CD4-positive, alpha-beta T cell treated with Interferon alpha-2 for 1 hour (primary cell): ENCODE data around the gene MCAM.
A peak's percentile ranks its signal among the peaks of the same experiment; 100 is the strongest.

Experiments used
- DNase-seq, 2 donors: peaks; one replicate each; pipeline ENCODE4 v3.0.0-alpha.2; 2020 to 2022

The MCAM gene

DNA sequence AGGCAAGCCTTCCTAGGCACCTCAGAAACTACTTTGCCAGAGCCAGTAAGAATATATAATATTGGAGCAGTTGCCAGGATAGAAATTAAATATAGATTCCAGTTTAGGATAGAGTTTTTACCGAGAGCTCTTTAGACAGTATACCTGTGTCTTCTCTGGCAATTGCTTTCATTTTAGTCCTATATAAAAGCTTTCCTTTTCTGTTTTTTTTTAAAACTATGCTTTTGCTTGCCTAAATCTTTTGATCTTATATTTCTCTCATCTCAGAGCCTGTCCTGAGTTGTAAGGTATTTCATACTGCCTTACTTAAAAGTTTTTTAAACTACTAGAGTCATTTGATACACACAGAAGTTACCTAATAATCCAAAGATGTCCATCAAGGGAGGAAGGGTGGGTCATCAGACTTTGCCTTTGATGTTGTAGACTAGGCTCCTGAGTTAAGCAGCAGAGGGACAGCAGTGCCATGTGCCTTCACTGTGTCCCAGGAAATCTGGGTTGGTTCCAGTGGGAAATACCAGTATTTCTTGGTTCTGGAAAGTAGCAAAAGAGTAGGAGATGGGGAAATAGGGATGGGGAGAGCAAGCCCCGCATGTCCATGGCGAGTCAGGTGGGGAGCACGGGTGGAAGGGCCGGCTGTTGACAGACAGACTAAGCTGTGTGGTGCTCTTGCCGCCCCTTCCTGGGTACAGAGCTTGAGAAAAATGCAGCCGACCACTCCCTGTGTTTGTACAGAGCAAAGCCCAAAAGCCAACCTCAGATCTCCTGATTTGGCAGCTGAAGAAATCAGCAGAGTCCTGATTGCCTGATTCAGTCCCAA is 11.2 kb downstream of the MCAM start:
- no peak for DNase-seq

DNA sequence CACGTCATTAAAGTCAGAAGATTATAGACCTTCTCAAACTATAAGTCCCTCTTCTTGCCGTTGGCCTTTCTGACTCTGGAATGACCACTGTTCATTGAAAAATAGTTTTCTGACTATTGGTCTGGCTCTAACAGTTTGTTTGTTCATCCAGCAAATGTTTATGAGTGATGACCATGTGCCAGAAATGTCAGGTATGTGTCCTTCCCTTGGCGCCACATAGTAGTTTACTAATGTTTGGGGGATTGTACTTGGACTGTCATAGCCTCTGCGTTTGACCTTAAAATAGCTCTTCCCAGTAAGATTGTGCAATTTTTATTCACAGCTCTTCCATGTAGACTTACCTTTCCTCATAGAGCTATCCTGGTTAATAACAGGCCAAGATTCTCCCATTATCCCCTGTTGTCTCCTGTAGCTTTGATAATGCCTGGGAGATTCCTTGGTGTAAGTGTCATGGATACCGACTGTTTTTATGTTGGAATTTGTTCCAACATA is 13.7 kb downstream of the MCAM start:
- DNase-seq: no peak

DNA sequence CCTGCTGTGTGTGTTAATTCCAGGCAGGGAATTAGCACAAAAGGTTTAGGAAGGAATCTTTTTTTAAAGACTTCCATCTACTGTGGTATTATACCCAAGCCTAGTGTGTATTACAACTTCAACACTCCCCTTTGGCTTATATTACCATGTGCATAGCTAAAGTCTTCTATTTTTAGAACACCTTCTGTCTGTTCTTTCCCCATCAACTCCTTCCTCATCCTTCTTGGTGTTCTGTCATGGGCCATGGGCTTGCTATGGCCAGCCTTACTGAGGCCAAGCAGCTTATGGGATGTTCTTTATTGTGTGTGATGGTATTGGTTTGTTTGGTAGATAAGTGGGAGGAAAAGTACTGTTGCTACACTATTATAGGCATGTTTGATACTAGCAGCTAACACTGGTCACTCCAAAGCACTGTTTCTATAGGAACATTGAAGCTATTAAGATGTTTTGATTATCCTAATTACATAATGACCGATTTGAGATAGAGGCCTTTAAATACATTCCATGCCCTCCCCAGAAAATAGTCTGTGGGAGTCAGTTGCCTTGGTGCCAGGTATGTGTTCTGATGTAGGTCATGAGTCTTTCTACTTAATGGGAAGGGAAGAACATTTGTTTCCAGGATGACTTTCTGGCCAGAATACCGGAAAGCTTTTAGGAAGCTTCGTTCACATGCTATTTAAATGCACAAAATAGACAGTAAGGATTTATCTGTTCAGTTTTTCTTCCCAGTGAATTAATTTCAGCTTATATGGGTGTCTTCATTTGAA is 16.5 kb downstream of the MCAM start:
- DNase-seq: no peak

DNA sequence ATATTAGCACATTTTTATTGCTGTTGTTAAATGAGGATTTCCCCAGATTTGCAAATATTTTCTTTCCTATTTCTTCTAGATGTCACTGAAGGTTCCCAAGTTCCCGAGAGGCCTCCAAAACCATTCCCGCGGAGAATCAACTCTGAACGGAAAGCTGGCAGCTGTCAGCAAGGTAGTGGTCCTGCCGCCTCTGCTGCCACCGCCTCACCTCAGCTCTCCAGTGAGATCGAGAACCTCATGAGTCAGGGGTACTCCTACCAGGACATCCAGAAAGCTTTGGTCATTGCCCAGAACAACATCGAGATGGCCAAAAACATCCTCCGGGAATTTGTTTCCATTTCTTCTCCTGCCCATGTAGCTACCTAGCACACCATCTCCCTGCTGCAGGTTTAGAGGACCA is 17.5 kb downstream of the MCAM start:
- DNase-seq: no peak

DNA sequence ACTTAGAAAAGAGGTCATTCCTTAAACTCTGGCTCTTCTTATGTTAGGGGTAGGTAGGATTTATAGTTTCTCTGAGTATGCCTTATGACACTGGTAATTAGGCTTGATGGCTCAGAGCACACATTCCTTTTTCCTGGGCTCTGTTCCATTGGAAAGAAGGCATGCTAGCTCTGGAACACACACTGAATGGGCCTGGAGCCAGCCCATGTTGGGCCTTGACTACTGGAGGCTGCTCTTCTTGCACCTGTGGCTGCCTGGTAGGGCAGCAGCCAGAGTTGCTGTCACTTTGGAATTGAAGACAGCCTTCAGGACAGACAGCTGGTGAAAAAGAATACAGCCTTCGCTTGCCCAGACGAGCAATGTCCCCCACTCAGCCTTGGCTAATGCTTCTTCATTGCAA is 18.2 kb downstream of the MCAM start:
- DNase-seq: no peak

DNA sequence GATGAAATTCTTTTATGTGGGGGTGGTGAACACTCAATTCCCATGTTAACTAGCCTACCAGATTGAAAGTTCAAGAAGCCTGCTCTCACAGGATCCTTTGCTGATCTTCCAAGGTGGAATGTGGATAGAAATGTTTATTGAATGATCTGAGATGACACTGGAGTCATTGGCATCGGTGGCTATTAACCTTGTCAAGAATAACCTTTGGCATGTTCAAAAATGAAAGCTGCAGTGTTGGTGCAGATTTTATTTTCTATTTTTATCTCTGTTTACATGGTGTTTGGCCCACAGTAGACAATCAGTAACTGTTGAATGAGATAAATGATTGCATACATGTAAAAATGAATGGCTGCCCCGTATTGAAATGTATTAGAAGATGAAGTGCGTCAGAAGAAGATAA is 19.0 kb downstream of the MCAM start:
- no peak for DNase-seq

DNA sequence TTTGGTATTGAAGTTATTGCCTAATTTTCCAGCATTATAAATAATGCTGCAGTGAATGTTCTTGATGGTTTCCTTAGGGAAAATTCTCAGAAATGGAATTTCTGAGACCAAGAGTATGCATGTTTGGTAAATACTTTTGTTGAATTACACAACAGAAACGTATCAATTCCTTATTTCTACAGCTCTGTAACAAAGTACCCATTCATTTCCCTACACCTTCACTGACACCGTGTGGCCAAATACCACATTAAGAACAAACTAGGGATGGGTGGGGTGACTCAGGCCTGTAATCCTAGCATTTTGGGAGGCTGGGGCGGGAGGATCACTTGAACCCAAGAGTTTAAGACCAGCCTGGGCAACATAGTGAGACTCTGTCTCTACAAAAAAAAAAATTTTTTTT is 21.8 kb downstream of the MCAM start:
- no peak for DNase-seq

DNA sequence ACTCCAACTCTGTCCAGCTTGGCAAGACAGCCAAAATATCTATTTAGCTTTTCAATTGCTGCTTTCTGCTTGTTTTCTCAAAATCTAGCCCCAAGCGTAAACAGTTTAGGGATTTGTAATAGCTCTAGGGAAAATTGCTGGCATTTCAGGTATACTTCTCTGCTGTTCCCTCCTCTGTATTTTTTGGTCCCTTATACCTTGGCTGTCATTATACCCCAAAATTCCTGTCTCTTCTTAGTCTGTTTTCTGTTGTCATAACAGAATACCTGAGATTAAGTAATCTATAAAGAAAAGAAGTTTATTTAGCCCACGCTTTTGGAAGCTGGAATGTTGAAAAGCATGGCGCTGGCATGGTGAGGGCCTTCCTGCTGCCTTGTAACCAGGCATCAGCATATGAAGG is 23.5 kb downstream of the MCAM start:
- no peak for DNase-seq

DNA sequence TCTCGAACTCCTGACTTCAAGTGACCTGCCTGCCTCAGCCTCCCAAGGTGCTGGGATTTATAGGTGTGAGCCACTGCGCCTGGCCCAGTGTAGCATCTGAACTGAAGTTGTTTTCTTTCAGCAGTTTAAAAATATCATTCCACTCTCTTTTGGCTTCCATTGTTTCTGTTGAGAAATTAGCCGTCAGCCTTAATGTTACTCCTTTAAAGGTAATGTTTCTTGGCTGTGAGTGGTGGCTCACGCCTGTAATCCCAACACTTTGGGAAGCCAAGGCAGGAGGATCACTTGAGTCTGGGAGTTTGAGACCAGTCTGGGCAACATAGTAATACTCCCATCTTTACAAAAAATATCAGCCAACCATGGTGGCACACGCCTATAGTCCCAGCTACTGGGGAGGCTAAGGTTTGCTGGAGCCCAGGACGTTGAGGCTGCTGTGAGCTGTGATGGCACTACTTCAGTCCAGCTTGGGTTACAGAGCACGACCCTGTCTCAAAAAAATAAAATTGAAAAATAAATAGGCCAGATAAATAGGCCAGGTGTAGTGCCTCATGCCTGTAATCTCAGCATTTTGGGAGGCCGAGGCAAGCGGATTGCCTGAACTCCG is 25.9 kb downstream of the MCAM start:
- DNase-seq: no peak

DNA sequence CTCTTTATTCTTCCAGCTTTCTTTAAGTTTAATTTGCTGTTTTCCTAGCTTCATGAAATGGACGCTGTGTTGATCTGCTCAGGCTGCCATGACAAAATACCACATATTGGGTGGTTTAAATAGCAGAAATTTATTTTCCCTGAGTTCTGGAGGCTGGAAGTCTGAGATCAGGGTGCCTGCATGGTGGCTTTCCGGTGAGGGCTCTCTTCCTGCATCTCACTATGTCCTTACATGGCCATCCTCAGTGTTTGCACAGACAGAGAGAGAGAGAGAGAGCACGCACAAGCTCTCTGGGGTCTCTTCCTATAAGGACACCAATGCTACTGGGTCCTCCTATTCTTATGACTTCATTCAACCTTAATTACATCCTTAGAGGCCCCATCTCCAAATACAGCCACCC is 28.7 kb downstream of the MCAM start:
- DNase-seq: no peak

DNA sequence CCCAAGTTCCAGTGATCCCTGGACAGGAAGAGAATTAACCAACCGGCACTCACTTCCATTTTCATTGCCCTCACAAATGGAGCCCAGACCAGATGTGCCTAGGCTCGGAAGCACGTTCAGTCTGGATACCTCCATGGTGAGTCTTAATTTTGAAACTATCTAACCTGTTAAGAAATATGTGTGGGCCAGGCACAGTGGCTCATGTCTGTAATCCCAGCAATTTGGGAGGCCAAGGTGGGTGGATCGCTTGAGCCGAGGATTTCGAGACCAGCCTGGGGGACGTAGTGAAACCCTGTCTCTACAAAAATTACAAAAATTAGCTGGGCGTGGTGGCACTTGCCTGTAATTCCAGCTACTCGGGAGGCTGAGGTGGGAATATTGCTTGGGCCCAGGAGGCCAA is 31.5 kb downstream of the MCAM start:
- DNase-seq: no peak

DNA sequence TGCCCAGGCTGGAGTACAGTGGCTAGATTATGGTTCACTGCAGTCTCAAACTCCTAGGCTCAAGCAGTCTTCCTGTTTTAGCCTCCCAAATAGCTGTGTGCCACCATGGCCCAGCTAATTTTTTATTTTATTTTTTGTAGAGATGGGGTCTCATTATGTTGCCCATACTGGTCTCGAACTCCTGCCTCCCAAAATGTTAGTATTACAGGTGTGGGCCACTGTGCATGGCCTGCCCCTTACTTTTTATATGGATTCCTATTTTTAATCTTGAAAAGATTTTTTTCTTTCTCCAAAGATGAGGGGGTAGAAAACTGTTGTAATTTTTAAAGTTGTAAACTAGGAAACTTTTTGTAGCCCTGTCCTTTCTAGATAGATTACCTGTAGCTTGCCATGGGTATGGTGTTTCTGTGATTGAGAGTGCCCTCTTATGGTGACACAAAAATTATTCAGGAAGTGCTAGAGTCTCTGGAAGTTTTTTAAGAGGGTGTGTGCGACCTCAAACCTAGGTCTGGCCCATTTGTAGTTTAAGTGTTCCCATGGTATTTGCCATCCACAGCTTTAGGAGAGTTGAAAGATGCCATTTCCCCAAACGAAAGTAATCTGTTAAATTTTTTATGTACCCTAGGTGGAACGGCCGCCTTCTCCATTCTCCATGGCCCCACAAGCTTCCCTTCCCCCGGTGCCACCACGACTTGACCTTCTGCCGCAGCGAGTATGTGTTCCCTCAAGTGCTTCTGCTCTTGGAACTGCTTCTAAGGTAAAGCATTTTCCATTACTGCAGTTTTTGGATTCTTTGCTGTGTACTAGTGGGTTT is 32.4 kb downstream of the MCAM start:
- peak; percentile 14 to 77 for DNase-seq

DNA sequence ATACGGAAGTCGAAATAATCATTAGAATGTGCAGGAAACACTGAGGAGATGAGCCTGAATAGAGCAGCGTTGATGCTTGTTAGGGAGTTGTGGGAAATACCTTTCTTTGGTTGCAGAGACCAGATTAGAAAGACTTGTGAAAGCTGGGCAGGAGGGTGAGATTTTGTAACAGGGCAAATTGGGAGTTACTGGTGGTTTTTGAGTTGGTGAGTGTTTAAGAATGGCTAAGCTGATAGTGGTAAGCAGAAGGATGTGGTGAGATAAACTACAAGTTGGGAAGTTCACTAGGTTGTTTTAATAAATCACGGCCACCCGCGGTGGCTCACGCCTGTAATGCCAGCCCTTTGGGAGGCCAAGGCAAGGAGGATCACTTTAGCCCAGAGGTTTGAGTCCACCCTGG is 34.4 kb downstream of the MCAM start:
- DNase-seq: no peak

DNA sequence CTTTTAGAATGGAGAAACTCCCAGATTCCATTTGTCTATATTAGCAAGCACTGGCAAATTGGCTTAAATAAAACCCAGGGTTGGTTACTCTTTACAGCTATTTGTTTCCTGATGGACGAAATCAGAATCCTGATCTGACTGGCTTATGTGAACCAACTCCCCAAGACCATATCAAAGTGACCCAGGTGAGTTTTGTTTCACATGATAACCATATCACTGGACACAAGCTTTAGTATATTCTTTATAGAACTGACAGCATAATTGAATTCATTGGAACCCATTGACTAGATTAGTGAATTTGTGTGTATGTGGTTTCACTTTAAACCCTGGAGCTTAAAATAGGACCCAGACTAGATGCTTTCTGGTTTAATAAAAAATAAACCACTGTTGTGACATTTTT is 39.3 kb downstream of the MCAM start:
- DNase-seq: no peak

DNA sequence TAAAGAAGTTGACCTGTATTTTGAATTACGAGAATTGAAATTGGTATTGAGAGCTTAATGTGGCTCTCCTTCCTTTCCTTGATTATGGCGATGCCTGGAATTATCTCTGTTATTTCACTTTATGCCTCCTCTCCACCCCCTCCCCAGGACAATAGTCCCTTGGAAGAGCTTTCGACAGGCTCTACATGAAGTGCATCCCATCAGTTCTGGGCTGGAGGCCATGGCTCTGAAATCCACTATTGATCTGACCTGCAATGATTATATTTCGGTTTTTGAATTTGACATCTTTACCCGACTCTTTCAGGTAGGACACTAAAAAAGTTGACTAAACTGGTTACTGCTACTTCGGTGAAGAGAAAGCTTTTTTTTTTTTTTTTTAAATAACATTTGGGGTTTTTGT is 43.2 kb downstream of the MCAM start:
- DNase-seq: no peak

DNA sequence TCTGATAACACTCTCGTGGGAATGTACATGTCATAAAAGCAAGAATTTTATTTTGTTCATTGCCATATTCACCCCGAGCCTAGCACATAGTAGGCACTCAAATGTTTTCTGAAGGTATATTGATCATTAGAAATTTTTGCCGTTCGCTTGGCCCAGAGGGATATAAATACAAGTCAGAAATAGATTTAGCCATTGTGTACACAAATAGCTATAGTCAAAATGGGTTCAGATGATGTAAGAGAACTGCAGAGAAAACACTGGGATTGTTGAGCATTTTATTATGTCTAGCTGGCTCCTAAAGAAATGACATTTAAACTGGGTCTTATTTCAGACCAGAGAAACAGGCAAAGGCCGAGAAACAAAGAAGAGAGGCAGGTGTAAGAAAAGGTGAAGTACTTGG is 49.3 kb downstream of the MCAM start:
- no peak for DNase-seq

DNA sequence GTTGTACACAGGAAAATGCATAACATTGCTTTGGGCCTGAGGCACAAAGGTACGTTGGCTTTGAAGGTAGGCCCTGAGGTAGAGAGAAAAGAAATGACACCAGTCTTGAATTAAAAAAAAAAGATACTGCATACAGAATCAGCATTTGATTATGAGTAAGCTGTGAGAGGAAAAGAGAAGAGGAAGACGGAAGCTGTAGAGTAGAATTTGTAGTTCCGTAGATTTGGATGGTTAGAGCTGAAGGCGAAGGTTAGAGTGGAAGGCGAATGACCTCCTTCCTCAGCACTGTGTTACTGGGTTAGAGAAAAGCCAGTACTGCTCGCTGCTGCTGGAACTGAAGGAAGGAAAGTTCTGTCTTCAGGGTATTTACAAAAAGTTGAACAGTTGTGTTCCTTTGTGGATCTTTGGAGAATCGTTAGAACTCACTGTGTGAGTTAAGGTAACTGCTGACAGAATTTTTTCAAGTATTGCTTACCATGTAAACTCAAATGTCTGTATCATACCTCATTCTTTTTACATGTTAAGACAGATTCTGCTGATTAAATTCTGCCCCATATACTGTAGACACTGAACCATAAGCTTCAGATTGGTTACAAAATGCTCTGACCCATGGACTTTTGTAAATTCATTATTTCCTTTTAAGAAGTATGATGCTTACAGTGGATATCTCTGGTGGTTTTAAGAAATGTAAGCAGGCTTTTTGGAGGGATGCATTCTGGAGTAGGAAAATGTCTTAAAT is 50.2 kb downstream of the MCAM start:
- DNase-seq: no peak

DNA sequence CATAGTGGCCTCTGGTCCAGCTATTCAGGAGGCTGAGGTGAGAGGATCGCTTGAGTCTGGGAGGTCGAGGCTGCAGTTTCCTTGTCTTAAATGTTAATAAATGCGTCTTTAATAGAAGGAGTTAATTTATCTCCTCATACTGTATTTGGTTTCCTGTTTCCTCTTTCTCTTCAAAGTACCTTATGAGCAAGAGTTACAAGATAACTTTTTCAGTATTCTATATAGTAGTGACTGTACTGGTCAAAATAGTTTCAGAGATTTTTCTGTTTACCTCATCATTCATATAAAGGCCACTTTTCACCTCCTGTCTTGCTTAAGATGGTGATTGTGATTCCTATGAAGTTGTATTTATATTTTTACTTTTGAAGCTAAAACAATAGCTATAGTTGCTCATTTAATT is 50.9 kb downstream of the MCAM start:
- no peak for DNase-seq

DNA sequence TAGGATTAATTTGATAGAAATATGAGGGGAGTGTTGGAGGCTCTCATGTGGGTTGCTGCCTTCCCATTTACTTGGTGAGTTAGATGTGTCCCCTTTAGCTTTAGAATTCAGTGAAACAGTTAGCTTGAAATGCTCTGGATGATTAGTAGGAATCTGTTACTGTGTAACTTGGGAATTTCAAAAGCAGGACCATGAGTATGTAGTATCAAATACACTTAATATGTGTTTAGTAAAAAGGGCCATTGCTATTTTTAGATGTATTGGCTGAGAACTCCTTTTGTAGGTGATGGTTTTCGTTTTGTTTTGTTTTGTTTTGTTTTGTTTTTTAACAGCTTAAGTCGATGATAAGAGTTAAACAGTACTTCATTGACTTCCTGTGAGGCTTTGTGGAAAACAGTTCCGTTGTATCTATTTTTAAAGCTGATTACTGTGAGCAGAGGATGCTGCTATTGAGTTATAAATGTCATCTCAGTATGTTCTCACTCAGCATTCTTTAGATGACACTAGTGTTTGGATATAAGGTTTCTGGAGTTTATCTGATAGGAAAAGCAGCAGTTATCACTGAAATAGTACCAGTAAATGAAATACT is 53.5 kb downstream of the MCAM start:
- DNase-seq: peak in 1 of 2 donors; percentile 62

DNA sequence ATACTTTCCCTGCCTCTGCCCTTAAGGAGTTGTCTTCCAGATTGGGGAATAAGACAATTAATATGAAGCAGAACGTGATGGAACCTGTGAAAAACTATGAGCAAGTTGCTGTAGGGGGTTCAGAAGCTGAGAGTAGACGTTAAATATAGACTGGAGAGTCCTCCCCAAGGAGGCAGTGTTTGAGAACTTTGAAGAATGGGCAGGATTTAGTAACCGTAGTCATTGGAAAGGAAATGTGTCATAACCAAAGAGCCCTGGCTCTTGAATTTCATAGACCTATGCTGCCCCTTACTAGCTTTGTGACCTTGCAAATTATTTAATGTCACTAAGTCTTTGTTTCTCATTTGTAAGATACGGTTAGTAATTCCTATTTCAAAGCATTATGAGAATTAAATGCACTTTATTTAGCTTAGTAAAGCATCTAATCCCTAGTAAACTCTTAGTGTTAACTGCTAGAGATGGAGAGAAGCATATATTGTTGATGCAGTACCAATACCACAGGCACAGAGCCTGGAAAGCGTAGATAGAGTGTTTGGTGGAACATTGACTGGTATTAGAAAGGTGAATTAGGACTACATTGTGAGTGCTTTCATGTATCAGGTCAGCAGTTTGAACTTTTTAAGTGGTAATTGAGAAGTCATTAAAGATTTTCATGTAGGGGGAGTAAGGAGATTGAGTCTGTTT is 54.1 kb downstream of the MCAM start:
- peak in 1 of 2 donors; percentile 45 for DNase-seq

DNA sequence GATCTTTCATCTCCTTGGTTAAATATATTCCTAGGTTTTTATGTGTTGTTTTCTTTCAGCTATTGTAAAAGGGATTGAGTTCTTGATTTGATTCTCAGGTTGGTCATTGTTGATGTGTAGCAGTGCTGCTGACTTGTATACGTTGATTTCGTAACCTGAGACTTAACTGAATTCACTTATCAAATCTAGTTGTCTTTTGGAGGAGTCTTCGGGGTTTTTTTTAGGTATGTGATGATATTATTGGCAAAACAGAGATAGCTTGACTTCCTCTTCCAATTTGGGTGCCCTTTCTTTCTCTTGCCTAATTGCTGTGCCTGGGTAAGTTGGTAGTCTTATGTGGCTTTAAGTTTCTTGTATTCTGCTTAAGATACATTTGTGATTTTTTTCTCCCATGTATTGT is 57.9 kb downstream of the MCAM start:
- no peak for DNase-seq
